Activated naive CD8-positive, alpha-beta T cell treated with anti-CD3 and anti-CD28 coated beads, Interleukin-2, amount 10 ng/mL, durations not matched to agents 7 days and 5 days (primary cell): ENCODE results near the gene RPL39. TPM values are rescaled to one million over a fixed set of nuclear protein-coding genes. Genes with fewer than 3 reads are reported as not detected.

Experiments
- total RNA-seq, 2 experiments: library from RNA; stranded (reverse); gene quantifications; one replicate each; pipeline ENCODE4 v1.2.3, GENCODE V29; 2021

The RPL39 gene
- total RNA-seq, 2 experiments from 2014 or later = 2,169 to 2,323 TPM

Other genes starting within 250 kb of the RPL39 start
- gene STEEP1, start 226.2 kb downstream of the RPL39 start, total RNA-seq = 10 to 100 TPM; 19.6 to 19.9 TPM
- gene UBE2A, start 217.1 kb downstream of the RPL39 start, total RNA-seq = 10 to 100 TPM; 72.5 to 73.5 TPM
- gene NKRF, start 185.2 kb downstream of the RPL39 start, total RNA-seq = 10 to 100 TPM; 14.3 to 14.4 TPM
- 100 to 1,000 TPM; 257 to 274 TPM for gene SEPTIN6, start 98.5 kb downstream of the RPL39 start, total RNA-seq
- 1 to 10 TPM; 1.7 to 2.1 TPM for gene SOWAHD, start 33.0 kb downstream of the RPL39 start, total RNA-seq
- gene UPF3B, start 61.3 kb upstream of the RPL39 start, total RNA-seq = 10 to 100 TPM; 11.1 to 11.3 TPM
- gene RNF113A, start 80.1 kb upstream of the RPL39 start, total RNA-seq = 10 to 100 TPM; 36.7 to 37.5 TPM
- gene NDUFA1, start 80.2 kb upstream of the RPL39 start, total RNA-seq = 10 to 100 TPM; 93.1 to 98.1 TPM
- not detected for gene AKAP14, start 104.3 kb upstream of the RPL39 start, total RNA-seq
- gene NKAP, start 152.1 kb upstream of the RPL39 start, total RNA-seq = 10 to 100 TPM; 10.3 to 11.4 TPM